Measurements from ENCODE around the gene CARNS1. TPM values are rescaled to one million over a fixed set of nuclear protein-coding genes. Genes with fewer than 3 reads are reported as not detected.

The CARNS1 gene
- total RNA-seq, 1 donor from 2014 or later = 14.5 TPM

GRCh38 chr11:67395555-67396258, 19.8 kb upstream of the CARNS1 start:
- Histone ChIP-seq H3K27me3 (ENCODE audit: low read depth) (no peaks in the 10 kb centered on the region), H3K4me3 (no peak overlapping the region), H3K36me3 (peaks cover 57% of the 10 kb centered on the region), H3K4me1 (peaks cover 63% of the 10 kb centered on the region), H3K27ac (replicated peaks) (no peak overlapping the region), H3K9me3 (replicated peaks) (no peaks in the 10 kb centered on the region)
- no peak for DNase-seq
- intact Hi-C loops (cut with micrococcal nuclease) = loop anchor here (10.0 kb wide), 1 partner anchor 109 kb away; the partner anchor contains the start of genes CDK2AP2 and PITPNM1
- no peak for TF ChIP-seq CTCF (IDR thresholded peaks at IDR 0.05; ENCODE audit: borderline replicate concordance)

- intact Hi-C loops (cut with micrococcal nuclease) = loop anchor here (10.0 kb wide), 1 partner anchor 109 kb away; the partner anchor contains the start of genes CDK2AP2 and PITPNM1
- Histone ChIP-seq H3K4me1 (peaks cover 63% of the 10 kb centered on the region), H3K27me3 (ENCODE audit: low read depth) (no peaks in the 10 kb centered on the region), H3K9me3 (replicated peaks) (no peaks in the 10 kb centered on the region), H3K27ac (replicated peaks) (no peak overlapping the region), H3K36me3 (peaks cover 57% of the 10 kb centered on the region), H3K4me3 (no peak overlapping the region)
- no peak for TF ChIP-seq CTCF (IDR thresholded peaks at IDR 0.05; ENCODE audit: borderline replicate concordance)
- DNase-seq = no peak
Observed at GRCh38 chr11:67396259-67396581, 19.3 kb upstream of the CARNS1 start.

- H3K36me3 ChIP-seq = peaks cover 57% of the 10 kb centered on the region
- no peaks in the 10 kb centered on the region for H3K27me3 ChIP-seq (ENCODE audit: low read depth)
- H3K9me3 ChIP-seq (replicated peaks) = no peaks in the 10 kb centered on the region
- no peak for TF ChIP-seq CTCF (IDR thresholded peaks at IDR 0.05; ENCODE audit: borderline replicate concordance)
- no peak overlapping the region for H3K27ac ChIP-seq (replicated peaks)
- no peak overlapping the region for H3K4me3 ChIP-seq
- intact Hi-C loops (cut with micrococcal nuclease) = loop anchor here (10.0 kb wide), 1 partner anchor 108 kb away; the partner anchor contains the start of genes CDK2AP2 and PITPNM1
- H3K4me1 ChIP-seq = peaks cover 62% of the 10 kb centered on the region
- no peak for DNase-seq
Observed at GRCh38 chr11:67396587-67397389, 18.7 kb upstream of the CARNS1 start.

DNA sequence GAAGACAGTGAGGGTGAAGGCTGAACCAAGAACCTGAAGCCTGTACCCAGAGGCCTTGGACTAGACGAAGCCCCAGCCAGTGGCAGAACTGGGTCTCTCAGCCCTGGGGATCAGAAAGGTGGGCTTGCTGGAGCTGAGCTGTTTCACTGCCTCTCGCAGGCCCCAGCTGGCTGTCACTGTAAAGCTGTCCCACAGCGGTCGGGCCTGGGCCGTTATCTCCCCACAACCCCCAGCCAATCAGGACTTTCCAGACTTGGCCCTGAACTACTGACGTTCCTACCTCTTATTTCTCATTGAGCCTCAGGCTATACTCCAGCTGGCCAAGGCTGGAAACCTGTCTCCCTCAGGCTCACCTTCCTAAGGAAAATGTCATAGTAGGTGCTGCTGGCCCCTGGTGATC, 17.9 kb upstream of the CARNS1 start:
- Histone ChIP-seq H3K27me3 (ENCODE audit: low read depth) (no peaks in the 10 kb centered on the region), H3K4me3 (no peak overlapping the region), H3K36me3 (peaks cover 57% of the 10 kb centered on the region), H3K4me1 (peaks cover 61% of the 10 kb centered on the region), H3K27ac (replicated peaks) (no peak overlapping the region), H3K9me3 (replicated peaks) (no peaks in the 10 kb centered on the region)
- DNase-seq = no peak
- TF ChIP-seq CTCF (IDR thresholded peaks at IDR 0.05; ENCODE audit: borderline replicate concordance) = no peak
- intact Hi-C loops (cut with micrococcal nuclease) = loop anchor here (10.0 kb wide), 1 partner anchor 107 kb away; the partner anchor contains the start of genes CDK2AP2 and PITPNM1

DNA sequence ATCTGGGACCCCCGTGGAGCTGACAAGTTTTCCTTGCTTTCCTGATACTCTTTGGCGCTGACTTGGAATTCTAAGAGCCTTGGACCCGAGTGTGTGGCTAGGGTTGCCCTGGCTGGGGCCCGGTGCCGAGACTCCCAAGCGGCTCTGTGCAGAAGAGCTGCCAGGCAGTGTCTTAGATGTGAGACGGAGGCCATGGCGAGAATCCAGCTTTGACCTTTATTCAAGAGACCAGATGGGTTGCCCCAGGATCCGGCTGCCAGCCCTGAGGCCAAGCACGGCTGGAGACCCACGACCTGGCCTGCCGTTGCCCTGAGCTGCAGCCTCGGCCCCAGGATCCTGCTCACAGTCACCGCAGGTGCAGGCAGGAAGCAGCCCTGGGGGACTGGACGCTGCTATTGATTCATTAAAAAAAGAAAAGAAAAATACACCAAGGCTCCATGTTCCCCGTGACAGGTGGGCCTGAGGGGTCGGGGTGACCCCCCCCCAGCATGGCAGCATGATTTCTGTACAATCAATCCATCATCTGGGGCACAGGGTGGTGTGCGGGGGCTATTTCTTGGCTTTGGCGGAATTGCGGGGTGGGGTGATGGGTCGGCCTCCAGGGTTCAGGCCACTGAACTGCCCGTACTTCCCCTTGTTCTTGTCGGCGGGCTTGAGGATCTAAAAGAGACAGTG, 17.4 kb upstream of the CARNS1 start:
- intact Hi-C loops (cut with micrococcal nuclease) = loop anchor here (10.0 kb wide), 1 partner anchor 107 kb away; the partner anchor contains the start of genes CDK2AP2 and PITPNM1
- no peak for DNase-seq
- Histone ChIP-seq H3K36me3 (peaks cover 57% of the 10 kb centered on the region), H3K27me3 (ENCODE audit: low read depth) (no peaks in the 10 kb centered on the region), H3K4me1 (peaks cover 62% of the 10 kb centered on the region), H3K9me3 (replicated peaks) (no peaks in the 10 kb centered on the region), H3K27ac (replicated peaks) (no peak overlapping the region), H3K4me3 (no peak overlapping the region)
- TF ChIP-seq CTCF (IDR thresholded peaks at IDR 0.05; ENCODE audit: borderline replicate concordance) = no peak

All from left ventricle myocardium inferior (tissue), 1 donor.